ENCODE results near the gene RPL29.
A peak's percentile ranks its signal among the peaks of the same experiment; 100 is the strongest.

RPL29 gene

GRCh38 chr3:51987568-51987967 is 8.1 kb downstream of the RPL29 start:
- no peak overlapping the region for H3K27ac ChIP-seq
- DNase-seq (ENCODE audit: low spot score): no peak
- no peak overlapping the region for H3K4me3 ChIP-seq
- no peak for TF ChIP-seq CTCF (IDR thresholded peaks at IDR 0.05)

GRCh38 chr3:51986010-51986947 is 9.4 kb downstream of the RPL29 start:
- TF ChIP-seq CTCF (IDR thresholded peaks at IDR 0.05): no peak
- no peak overlapping the region for H3K27ac ChIP-seq

GRCh38 chr3:51985063-51985462 is 10.6 kb downstream of the RPL29 start:
- H3K27ac ChIP-seq: no peak overlapping the region
- DNase-seq (ENCODE audit: low spot score): no peak
- no peak overlapping the region for H3K4me3 ChIP-seq
- TF ChIP-seq CTCF (IDR thresholded peaks at IDR 0.05): no peak

More at GRCh38 chr3:51986010-51986947, 9.4 kb downstream of the RPL29 start:
- no peak for DNase-seq (ENCODE audit: low spot score)
- H3K4me3 ChIP-seq: no peak overlapping the region

GRCh38 chr3:51984269-51984647 is 11.4 kb downstream of the RPL29 start:
- no peak for TF ChIP-seq CTCF (IDR thresholded peaks at IDR 0.05)
- peak overlapping the region; percentile 87 to 96 for H3K27ac ChIP-seq
- peak overlapping the region; percentile 76 for H3K4me3 ChIP-seq
- DNase-seq (ENCODE audit: low spot score): no peak

- H3K4me3 ChIP-seq: peak overlapping the region; percentile 76
Observed at GRCh38 chr3:51983578-51984268, 12.0 kb downstream of the RPL29 start.

GRCh38 chr3:51982838-51983577 is 12.7 kb downstream of the RPL29 start, which contains the start of gene ACY1:
Gene ACY1, plus strand, starts transcription at chr3:51983535. Its CDS starts 530 bp downstream, at chr3:51984065.
- H3K27ac ChIP-seq: peak within 1 kb of the TSS; percentile 87 to 96
- DNase-seq (ENCODE audit: low spot score): peak; percentile 93
- TF ChIP-seq CTCF (IDR thresholded peaks at IDR 0.05): no peak
- peak within 1 kb of the TSS; percentile 76 for H3K4me3 ChIP-seq

More at GRCh38 chr3:51983578-51984268, 12.0 kb downstream of the RPL29 start:
- no peak for TF ChIP-seq CTCF (IDR thresholded peaks at IDR 0.05)
- H3K27ac ChIP-seq: peak overlapping the region; percentile 87 to 96
- DNase-seq (ENCODE audit: low spot score): no peak
